Measurements from ENCODE around the gene PADI3.

PADI3 gene

DNA sequence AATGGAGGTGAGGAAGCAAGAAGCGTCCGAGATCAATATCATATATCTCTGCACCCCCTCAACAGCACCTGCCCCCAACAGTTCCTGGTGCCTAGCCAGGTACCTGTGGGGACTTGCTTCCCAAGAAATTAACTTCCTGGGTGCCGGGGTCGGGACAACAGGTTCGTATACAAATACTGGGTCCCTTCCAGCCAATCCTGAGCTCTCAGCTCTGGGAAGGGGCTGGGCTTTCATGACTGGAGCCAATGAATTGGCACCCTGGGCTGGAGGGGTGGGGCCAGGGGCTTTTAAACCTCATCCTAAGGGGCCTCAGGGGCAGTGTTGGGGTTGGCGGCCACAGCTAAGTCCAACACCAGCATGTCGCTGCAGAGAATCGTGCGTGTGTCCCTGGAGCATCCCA is at the start of gene PADI3:
PADI3 (plus strand) TSS at position 318 of the 400 bp plus-strand sequence; CDS start at position 358, 40 bp downstream.
- Mint-ChIP-seq H3K36me3 (ENCODE audit: insufficient read depth) (no peaks in the 10 kb centered on the region), H3K27me3 (peaks cover 51% of the 10 kb centered on the region), H3K9me3 (no peaks in the 10 kb centered on the region), H3K4me3 (no peak within 1 kb of the TSS), H3K27ac (ENCODE audit: low read depth) (no peak within 1 kb of the TSS), H3K4me1 (peaks cover 5% of the 10 kb centered on the region)
- ATAC-seq (replicated peaks; ENCODE audit: extremely low read depth, poor library complexity, severe bottlenecking), result no peak
- DNase-seq (ENCODE audit: low spot score in 2 of 2), result no peak

GRCh38 chr1:17199267-17200044 is 49.4 kb upstream of the PADI3 start:
- H3K27ac Mint-ChIP-seq (ENCODE audit: low read depth), result no peak overlapping the region
- no peaks in the 10 kb centered on the region for H3K9me3 Mint-ChIP-seq
- H3K4me1 Mint-ChIP-seq, result peaks cover 14% of the 10 kb centered on the region
- no peak overlapping the region for H3K4me3 Mint-ChIP-seq
- no peak for ATAC-seq (replicated peaks; ENCODE audit: extremely low read depth, poor library complexity, severe bottlenecking)
- peaks cover 34% of the 10 kb centered on the region for H3K27me3 Mint-ChIP-seq
- no peaks in the 10 kb centered on the region for H3K36me3 Mint-ChIP-seq (ENCODE audit: insufficient read depth)
- no peak for DNase-seq (ENCODE audit: low spot score in 2 of 2)

GRCh38 chr1:17200246-17200645 is 48.7 kb upstream of the PADI3 start:
- Mint-ChIP-seq H3K36me3 (ENCODE audit: insufficient read depth) (no peaks in the 10 kb centered on the region), H3K27ac (ENCODE audit: low read depth) (no peak overlapping the region), H3K27me3 (peaks cover 36% of the 10 kb centered on the region), H3K4me3 (no peak overlapping the region), H3K9me3 (no peaks in the 10 kb centered on the region), H3K4me1 (peaks cover 14% of the 10 kb centered on the region)
- no peak for DNase-seq (ENCODE audit: low spot score in 2 of 2)
- ATAC-seq (replicated peaks; ENCODE audit: extremely low read depth, poor library complexity, severe bottlenecking), result no peak

- DNase-seq (ENCODE audit: low spot score in 2 of 2), result no peak
- H3K9me3 Mint-ChIP-seq, result no peaks in the 10 kb centered on the region
- H3K4me1 Mint-ChIP-seq, result peaks cover 14% of the 10 kb centered on the region
- H3K4me3 Mint-ChIP-seq, result no peak overlapping the region
- peaks cover 41% of the 10 kb centered on the region for H3K27me3 Mint-ChIP-seq
- no peak for ATAC-seq (replicated peaks; ENCODE audit: extremely low read depth, poor library complexity, severe bottlenecking)
- H3K36me3 Mint-ChIP-seq (ENCODE audit: insufficient read depth), result no peaks in the 10 kb centered on the region
- no peak overlapping the region for H3K27ac Mint-ChIP-seq (ENCODE audit: low read depth)
These were observed 48.1 kb upstream of the PADI3 start for GRCh38 chr1:17200756-17201155.

DNA sequence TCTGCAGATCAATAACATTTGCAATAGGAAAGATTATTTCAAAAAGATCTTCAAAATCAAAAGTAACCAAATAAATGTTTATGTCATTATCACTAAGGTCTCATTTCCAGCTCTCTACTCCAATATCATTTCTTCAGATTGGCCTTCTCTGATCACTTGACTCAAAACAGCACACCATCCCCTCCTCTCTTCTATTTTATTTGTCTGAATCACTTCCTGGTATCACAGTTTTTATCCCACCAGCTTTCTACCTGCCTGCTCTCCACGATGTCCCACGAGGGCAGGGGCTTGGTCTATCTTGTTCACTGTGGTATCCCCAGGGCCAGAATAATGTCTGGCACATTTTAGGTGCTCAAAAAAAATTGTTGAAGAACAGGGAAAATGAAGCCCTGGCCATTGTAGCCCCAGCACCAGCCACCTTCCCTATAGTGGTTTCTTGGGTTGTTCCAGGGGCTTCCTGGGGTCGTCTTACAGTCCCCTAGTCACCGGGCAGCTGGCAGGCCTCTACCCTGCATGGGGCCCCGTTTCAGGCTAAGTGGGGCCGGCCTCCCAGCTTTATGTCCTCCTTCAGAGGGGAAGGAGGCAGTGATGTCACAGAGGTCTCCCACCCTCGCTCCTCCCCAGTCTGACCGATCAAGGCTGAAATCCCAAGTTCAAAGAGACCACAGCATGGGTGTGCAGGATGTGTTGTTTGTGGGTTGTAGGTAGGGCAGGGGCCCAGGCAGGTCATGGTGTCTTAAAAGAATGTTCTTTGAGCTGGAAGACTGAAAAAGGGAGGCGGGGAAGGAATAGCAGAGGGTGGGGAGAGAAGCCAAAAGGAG is 47.5 kb upstream of the PADI3 start:
- peak; percentile 36 for ATAC-seq (replicated peaks; ENCODE audit: extremely low read depth, poor library complexity, severe bottlenecking)

DNA sequence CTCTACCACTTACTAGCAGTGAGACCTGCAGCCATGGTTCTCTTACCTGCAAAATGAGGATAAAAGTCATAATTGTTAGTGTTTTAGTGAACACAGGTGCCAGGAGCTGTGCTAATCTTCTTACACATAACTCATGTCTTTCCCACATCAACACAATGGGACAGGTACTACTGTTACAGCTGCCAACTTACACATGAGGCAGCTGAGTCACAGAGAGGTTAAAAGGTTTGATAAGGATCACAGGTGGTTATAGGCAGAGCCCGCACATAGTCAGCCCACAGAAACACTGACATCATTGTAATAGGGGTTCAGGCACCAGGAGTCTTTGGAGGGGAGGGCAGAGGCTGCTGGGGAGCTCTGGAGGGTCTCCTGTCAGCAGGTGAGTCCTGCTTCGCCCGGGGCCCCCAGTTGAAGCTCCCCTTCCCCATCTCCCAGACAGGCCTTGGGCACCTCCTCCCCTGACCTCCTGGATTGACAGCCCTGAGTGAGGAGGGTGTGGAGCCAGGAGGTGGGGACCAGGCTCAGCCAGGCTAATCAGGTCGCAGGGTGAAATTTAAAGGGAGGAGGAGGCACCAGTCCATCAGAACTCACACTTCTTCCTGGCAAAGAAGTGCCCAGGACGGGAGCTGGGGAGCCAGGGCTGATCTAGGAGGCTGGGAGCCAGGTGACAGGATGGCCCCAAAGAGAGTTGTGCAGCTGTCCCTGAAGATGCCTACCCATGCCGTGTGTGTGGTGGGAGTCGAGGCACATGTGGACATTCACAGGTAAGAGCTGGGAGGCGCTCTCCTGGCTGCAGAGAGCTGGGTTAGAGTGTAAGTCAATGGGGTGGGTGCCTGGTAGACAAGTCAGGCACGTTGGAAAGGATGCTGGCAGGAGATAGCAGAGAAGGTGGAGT is 44.1 kb upstream of the PADI3 start, which contains the start of gene PADI1:
PADI1 (plus strand) TSS at position 583 of the 895 bp plus-strand sequence; CDS start at position 673, 90 bp downstream.
- Mint-ChIP-seq H3K4me1 (peaks cover 19% of the 10 kb centered on the region), H3K27ac (ENCODE audit: low read depth) (no peak within 1 kb of the TSS)

More for the DNA sequence above, 47.5 kb upstream of the PADI3 start:
- Mint-ChIP-seq H3K4me1 (peaks cover 14% of the 10 kb centered on the region), H3K27me3 (peaks cover 42% of the 10 kb centered on the region), H3K36me3 (ENCODE audit: insufficient read depth) (no peaks in the 10 kb centered on the region), H3K9me3 (no peaks in the 10 kb centered on the region), H3K27ac (ENCODE audit: low read depth) (no peak overlapping the region), H3K4me3 (no peak overlapping the region)
- DNase-seq (ENCODE audit: low spot score in 2 of 2), result no peak

GRCh38 chr1:17205652-17206051 is 43.2 kb upstream of the PADI3 start:
- no peak overlapping the region for H3K27ac Mint-ChIP-seq (ENCODE audit: low read depth)

More for the DNA sequence above, 44.1 kb upstream of the PADI3 start, which contains the start of gene PADI1:
- H3K36me3 Mint-ChIP-seq (ENCODE audit: insufficient read depth), result no peaks in the 10 kb centered on the region
- peaks cover 47% of the 10 kb centered on the region for H3K27me3 Mint-ChIP-seq
- ATAC-seq (replicated peaks; ENCODE audit: extremely low read depth, poor library complexity, severe bottlenecking) (no peak), DNase-seq (ENCODE audit: low spot score in 2 of 2) (no peak)
- no peak within 1 kb of the TSS for H3K4me3 Mint-ChIP-seq
- H3K9me3 Mint-ChIP-seq, result no peaks in the 10 kb centered on the region

GRCh38 chr1:17206196-17206595 is 42.7 kb upstream of the PADI3 start:
- H3K27me3 Mint-ChIP-seq, result peaks cover 61% of the 10 kb centered on the region
- no peaks in the 10 kb centered on the region for H3K36me3 Mint-ChIP-seq (ENCODE audit: insufficient read depth)
- DNase-seq (ENCODE audit: low spot score in 2 of 2) (no peak), ATAC-seq (replicated peaks; ENCODE audit: extremely low read depth, poor library complexity, severe bottlenecking) (no peak)
- peaks cover 17% of the 10 kb centered on the region for H3K4me1 Mint-ChIP-seq
- no peak overlapping the region for H3K27ac Mint-ChIP-seq (ENCODE audit: low read depth)
- H3K4me3 Mint-ChIP-seq, result no peak overlapping the region
- H3K9me3 Mint-ChIP-seq, result no peaks in the 10 kb centered on the region

More at GRCh38 chr1:17205652-17206051, 43.2 kb upstream of the PADI3 start:
- Mint-ChIP-seq H3K27me3 (peaks cover 55% of the 10 kb centered on the region), H3K36me3 (ENCODE audit: insufficient read depth) (no peaks in the 10 kb centered on the region), H3K4me1 (peaks cover 19% of the 10 kb centered on the region), H3K9me3 (no peaks in the 10 kb centered on the region), H3K4me3 (no peak overlapping the region)
- ATAC-seq (replicated peaks; ENCODE audit: extremely low read depth, poor library complexity, severe bottlenecking) (no peak), DNase-seq (ENCODE audit: low spot score in 2 of 2) (no peak)

GRCh38 chr1:17207046-17207445 is 41.9 kb upstream of the PADI3 start:
- peaks cover 9% of the 10 kb centered on the region for H3K4me1 Mint-ChIP-seq
- no peaks in the 10 kb centered on the region for H3K9me3 Mint-ChIP-seq
- H3K27ac Mint-ChIP-seq (ENCODE audit: low read depth), result no peak overlapping the region
- DNase-seq (ENCODE audit: low spot score in 2 of 2) (no peak), ATAC-seq (replicated peaks; ENCODE audit: extremely low read depth, poor library complexity, severe bottlenecking) (no peak)
- no peaks in the 10 kb centered on the region for H3K36me3 Mint-ChIP-seq (ENCODE audit: insufficient read depth)
- no peak overlapping the region for H3K4me3 Mint-ChIP-seq
- H3K27me3 Mint-ChIP-seq, result peaks cover 67% of the 10 kb centered on the region

DNA sequence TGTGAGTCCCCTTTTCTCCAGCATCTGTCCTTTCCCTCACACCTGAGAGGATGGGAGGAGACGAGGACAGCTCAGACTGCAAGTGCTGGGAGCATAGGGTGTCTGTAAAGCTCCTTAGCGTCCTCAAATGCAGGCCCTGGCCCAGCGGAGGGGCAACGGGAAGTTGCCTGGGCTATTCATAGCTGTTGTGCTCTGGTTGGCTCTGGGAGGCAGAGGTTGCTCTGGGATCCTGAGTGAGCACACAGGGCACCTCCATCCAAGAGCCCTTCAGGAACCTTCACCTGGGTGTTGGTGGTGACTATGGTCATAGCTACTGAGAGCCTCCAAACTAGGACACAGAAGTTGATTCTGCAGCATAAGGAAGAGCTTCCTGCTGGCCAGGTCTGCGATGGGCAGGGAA is 41.4 kb upstream of the PADI3 start:
- no peaks in the 10 kb centered on the region for H3K36me3 Mint-ChIP-seq (ENCODE audit: insufficient read depth)
- H3K27ac Mint-ChIP-seq (ENCODE audit: low read depth), result no peak overlapping the region
- peaks cover 10% of the 10 kb centered on the region for H3K4me1 Mint-ChIP-seq
- H3K4me3 Mint-ChIP-seq, result no peak overlapping the region
- H3K9me3 Mint-ChIP-seq, result no peaks in the 10 kb centered on the region
- peaks cover 72% of the 10 kb centered on the region for H3K27me3 Mint-ChIP-seq
- ATAC-seq (replicated peaks; ENCODE audit: extremely low read depth, poor library complexity, severe bottlenecking) (no peak), DNase-seq (ENCODE audit: low spot score in 2 of 2) (no peak)

DNA sequence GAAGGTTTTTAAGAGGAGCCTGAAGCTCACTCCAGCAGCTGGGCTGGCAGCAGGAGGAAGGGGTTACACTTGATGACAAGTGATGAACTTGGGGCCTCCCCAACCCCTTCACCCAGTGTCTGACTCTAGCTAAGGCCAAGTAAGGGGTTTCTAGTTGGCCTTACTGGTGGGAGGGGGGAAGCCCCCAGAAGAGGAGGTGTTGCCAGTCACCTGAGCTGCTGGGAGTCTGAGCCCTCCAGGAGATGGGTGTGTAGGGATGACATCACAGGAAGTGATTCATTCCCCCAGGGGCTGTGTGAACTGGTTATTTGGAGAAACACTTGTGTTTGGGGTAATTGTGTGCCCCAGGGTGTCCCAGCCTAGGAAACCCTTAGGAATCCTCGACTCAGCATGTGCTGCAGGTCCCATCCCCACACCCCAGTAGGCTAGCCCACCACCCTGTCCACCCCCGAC is 40.9 kb upstream of the PADI3 start:
- peaks cover 14% of the 10 kb centered on the region for H3K4me1 Mint-ChIP-seq
- H3K4me3 Mint-ChIP-seq, result no peak overlapping the region
- peaks cover 75% of the 10 kb centered on the region for H3K27me3 Mint-ChIP-seq
- H3K36me3 Mint-ChIP-seq (ENCODE audit: insufficient read depth), result no peaks in the 10 kb centered on the region
- no peak for DNase-seq (ENCODE audit: low spot score in 2 of 2)
- no peak overlapping the region for H3K27ac Mint-ChIP-seq (ENCODE audit: low read depth)
- no peak for ATAC-seq (replicated peaks; ENCODE audit: extremely low read depth, poor library complexity, severe bottlenecking)
- H3K9me3 Mint-ChIP-seq, result no peaks in the 10 kb centered on the region

DNA sequence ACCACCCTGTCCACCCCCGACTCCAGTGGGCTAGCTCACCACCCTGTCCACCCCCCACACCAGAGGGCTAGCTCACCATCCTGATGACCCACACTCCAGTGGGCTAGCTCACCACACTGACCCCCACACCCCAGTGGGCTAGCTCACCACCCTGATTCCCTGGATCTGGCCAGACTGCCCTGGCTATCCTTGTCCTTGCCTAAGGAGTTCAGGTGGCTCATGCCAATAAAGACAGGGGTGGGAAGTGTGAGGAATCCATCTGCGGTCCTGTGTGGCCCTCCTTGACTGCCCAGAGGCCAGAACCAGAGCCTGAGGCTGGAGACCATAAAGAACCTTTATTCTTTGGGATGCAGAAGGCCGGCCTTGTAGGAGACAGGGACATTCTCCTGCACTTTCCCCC is 40.4 kb upstream of the PADI3 start:
- Mint-ChIP-seq H3K27me3 (peaks cover 75% of the 10 kb centered on the region), H3K36me3 (ENCODE audit: insufficient read depth) (no peaks in the 10 kb centered on the region), H3K4me3 (no peak overlapping the region), H3K27ac (ENCODE audit: low read depth) (no peak overlapping the region), H3K4me1 (peaks cover 20% of the 10 kb centered on the region), H3K9me3 (no peaks in the 10 kb centered on the region)
- ATAC-seq (replicated peaks; ENCODE audit: extremely low read depth, poor library complexity, severe bottlenecking) (no peak), DNase-seq (ENCODE audit: low spot score in 2 of 2) (no peak)

Measured in central memory CD8-positive, alpha-beta T cell (primary cell).